ENCODE measurements around the gene POLL.

The POLL gene

GRCh38 chr10:101573885-101574753 lies 13.9 kb downstream of the POLL start:
- DNase-seq: no peak

- no peak for DNase-seq
Measured at GRCh38 chr10:101572785-101573184, 15.3 kb downstream of the POLL start.

- DNase-seq: no peak
Measured at GRCh38 chr10:101572126-101572525, 15.9 kb downstream of the POLL start.

- DNase-seq: no peak
Measured at GRCh38 chr10:101571271-101571925, 16.7 kb downstream of the POLL start.

GRCh38 chr10:101570428-101571270 lies 17.4 kb downstream of the POLL start:
- no peak for DNase-seq

GRCh38 chr10:101569622-101570427 lies 18.2 kb downstream of the POLL start:
- DNase-seq: peak; percentile 71

GRCh38 chr10:101569323-101569621 lies 18.8 kb downstream of the POLL start:
- no peak for DNase-seq

DNA sequence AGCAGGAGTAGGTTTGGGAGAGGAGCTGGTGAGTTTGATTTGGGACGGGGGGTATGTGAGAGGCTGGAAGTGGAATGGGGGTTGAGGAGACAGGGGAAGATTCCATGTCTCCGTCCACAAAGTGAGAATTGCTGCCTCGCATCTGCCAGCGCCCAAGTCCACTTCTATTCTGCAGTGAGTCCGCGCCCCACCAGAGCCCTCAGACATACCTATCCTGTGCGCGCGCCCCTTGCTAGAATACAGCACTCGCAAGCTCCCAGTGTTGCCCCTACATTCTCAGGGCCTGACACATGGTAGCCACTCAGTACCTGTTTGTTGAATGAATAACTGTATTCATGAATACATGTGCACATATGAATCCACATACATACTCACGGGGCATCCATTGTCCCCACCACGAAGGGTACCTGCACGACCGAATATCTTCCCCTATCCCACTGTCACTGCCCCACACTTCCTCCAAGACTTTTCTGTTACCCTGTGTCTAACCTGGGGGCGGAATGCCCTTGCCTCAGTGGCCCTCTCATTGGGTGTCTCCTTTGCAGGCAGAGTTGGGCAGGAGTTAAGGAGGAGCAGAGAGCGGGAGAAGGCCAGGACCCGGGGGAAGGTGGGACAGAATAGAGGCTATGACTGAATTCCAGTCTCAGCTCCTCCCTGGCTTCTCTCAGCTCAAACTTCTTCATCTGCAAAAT lies 19.9 kb downstream of the POLL start:
- no peak for DNase-seq

GRCh38 chr10:101567165-101568006 lies 20.7 kb downstream of the POLL start:
- no peak for DNase-seq

GRCh38 chr10:101566333-101567164 lies 21.5 kb downstream of the POLL start:
- no peak for DNase-seq

- DNase-seq: no peak
Measured at GRCh38 chr10:101565936-101566332, 22.1 kb downstream of the POLL start.

DNA sequence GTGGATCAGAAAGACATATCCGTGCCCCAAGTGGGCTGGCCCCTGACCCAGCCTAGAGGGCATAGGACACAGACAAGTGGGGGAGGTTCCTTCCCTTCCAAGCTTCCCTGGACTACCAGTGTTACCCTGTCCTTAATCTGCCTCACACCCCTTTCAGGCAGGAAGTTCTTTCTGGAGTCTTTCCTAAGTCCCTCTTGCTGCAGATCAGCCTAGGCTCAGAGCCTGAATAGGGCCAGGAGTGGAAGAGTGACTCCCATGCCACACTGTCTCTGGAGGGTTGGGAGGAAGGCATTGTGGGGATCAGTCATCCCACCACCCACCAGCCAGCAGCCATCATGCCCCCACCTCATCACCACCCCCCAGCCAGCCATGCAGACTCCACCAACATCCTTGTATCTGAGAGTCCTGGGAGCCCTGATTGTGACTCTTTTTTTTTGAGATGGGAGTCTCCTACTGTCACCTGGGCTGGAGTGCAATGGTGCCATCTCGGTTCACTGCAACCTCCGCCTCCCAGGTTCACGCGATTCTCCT lies 22.6 kb downstream of the POLL start:
- DNase-seq: no peak

- DNase-seq: no peak
Measured at GRCh38 chr10:101564490-101564991, 23.5 kb downstream of the POLL start.

GRCh38 chr10:101563497-101564040 lies 24.5 kb downstream of the POLL start:
- no peak for DNase-seq

- no peak for DNase-seq
Measured at GRCh38 chr10:101563007-101563406, 25.1 kb downstream of the POLL start.

DNA sequence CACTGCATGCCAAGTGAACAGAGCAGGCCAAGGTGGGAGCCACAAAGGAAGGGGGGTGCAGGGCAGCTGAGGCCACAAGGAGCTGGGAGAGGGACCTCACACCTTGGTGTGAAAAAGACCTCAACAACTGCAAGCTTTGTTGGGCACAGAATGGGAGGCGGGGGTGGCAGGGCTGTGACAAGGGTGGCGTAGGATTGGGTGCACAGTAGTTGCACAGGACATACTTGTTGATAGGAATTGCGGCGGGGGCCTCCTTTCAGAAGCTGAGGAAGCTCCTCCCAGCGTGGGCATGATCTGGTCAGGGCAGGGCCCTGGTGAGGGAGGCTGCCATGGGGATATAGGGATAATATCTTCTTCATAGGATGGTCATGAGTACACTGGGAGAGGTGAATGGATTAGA lies 25.8 kb downstream of the POLL start:
- DNase-seq: no peak

DNA sequence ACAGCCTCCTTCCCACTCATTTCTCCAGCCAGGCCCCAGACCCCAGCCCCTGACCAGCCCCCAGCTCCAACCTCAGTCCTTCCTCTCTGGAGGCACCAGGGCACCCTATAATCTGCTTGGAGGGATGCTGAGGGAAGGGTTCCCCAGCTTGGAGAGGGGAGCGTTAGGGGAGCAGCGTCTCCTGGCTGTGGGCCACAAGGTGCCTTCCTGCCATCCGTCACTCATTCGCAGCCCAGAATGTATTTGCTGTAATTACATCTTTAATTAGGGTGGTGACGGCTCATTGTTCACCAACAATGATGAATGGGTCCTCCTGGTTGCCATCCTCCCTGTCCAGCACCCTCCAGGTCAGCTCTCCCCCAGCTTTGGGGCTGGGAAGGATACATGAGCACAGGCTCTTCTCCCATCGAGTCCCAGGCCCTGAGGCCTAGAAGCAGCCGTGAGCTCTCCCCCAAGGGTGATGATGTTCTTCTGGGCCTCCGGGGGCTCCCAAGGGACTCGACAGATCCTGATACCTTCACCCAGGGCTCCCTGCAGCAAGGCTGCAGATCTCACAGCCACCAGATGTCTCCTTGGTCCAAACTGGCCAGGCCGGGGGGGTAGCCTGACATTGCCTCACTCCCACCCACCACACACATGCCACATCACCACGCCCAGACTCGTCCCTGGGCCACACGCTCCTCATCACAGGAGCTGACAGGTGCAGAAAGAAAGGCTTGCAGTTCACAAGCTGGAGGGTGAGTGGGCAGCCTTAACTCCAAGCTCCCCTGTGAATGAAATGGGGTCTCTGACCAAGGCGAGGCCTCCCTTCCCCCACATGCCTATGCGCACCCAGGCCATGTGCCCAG lies 26.8 kb downstream of the POLL start:
- no peak for DNase-seq

Data from effector CD4-positive, alpha-beta T cell (primary cell).